Astrocyte of the cerebellum (primary cell): ENCODE results near the gene ESRP2.

Experiments
- DNase-seq: peaks from one replicate; pipeline ENCODE4 v3.0.0-alpha.2; 2011; ENCODE audit warnings: low read depth
- H3K4me3 ChIP-seq: 2 replicates; pipeline ENCODE4 v1.5.1; 2011; ENCODE audit warnings: mild to moderate bottlenecking, low read depth, low read length, moderate library complexity
- CTCF ChIP-seq: IDR thresholded peaks from 2 replicates; pipeline ENCODE4 v1.5.1; 2012; ENCODE audit warnings: low read length, low read depth, moderate library complexity, mild to moderate bottlenecking; ENCODE audit errors: missing control alignments
- in situ Hi-C: cut with HindIII; loops from 2 replicates; pipeline ENCODE4 v1.10.0; 2017; ENCODE audit warnings: low sequenced_read_pairs

ESRP2 gene

DNA sequence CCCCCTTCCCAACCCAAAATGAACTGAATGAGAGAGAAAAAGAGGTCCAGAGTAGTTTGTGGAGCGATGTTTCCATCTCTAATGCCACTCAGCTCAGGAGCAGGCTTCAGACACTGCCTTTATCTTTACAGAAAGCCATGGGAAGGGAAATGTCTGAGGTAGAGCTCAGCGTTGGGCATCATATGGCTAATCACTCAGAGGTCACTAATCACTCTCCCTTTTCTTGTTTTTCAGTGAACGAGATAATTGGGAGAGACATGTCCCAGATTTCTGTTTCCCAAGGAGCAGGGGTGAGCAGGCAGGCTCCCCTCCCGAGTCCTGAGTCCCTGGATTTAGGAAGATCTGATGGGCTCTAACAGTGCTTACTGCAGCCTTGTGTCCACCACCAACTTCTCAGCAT is 9.8 kb downstream of the ESRP2 start:
- in situ Hi-C loops, result no loop called here
- no peak for DNase-seq
- no peak overlapping the region for H3K4me3 ChIP-seq
- no peak for TF ChIP-seq CTCF

DNA sequence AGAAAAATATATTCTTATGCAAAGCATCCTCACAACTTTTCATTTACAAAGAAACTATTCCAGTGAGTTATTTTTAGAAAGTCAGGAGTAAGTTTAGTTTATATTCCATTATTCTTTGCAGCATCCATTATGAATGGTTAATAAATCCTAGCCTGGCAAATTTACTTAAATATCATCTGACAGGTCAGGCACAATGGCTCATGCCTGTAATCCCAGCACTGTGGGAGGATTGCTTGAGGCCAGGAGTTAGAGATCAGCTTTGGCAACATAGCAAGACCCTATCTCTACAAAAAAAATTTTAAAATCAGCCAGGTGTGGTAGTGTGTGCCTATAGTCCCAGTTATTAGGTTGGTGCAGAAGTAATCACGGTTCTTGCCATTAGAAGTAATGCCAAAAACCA is 12.9 kb downstream of the ESRP2 start:
- TF ChIP-seq CTCF, result no peak
- H3K4me3 ChIP-seq, result no peak overlapping the region
- in situ Hi-C loops, result no loop called here
- DNase-seq, result no peak

DNA sequence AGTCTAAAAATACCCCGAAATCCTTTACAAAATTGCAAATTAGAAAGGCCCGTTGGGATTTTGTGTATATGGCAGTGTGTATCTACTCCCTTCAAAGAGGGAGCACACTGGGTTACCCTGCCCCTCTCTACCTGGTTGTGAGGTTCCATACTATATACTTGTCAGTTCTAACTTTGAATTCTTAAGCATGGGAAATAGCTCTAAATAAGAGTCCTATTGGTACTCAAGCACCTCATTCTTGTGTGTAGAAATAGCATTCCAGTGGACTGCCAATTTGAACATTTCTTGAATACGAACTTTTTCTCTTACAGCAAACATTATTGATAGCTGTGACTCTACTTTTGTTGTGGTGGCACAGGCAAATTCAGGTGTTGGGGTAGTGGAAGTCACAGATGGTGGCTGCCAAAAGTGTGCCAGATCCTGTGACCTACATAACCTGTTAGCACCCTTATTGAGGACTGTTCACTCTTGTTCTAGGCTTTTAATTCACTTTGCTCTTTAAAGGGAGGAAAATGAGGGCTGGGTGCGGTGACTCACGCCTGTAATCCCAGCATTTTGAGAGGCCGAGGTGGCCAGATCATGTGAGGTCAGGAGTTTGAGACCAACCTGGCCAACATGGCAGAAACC is 16.1 kb downstream of the ESRP2 start:
- in situ Hi-C loops, result no loop called here
- no peak for TF ChIP-seq CTCF
- H3K4me3 ChIP-seq, result no peak overlapping the region
- DNase-seq, result no peak

DNA sequence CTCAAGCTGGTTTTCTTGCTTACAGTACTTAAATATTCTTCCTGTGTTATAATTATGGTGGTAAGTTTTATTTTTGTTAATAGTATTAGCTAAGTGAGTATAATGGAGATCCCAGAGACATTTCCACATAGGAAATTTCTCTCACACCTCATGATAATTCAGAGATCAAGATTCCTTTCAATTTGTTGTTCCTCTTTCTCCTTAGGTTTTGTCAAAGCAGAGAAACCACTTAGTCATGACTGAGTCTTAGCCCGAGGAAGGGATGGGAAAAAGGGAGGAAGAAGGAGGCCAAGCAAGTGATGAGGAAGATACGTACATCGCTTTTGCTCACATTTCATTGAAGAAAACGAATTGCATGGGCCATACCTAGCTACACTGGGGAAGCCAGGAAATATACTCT is 18.4 kb downstream of the ESRP2 start:
- H3K4me3 ChIP-seq, result no peak overlapping the region
- TF ChIP-seq CTCF, result no peak
- in situ Hi-C loops, result no loop called here
- no peak for DNase-seq

GRCh38 chr16:68216240-68216639 is 19.7 kb downstream of the ESRP2 start:
- no peak for DNase-seq
- in situ Hi-C loops, result no loop called here
- no peak overlapping the region for H3K4me3 ChIP-seq
- no peak for TF ChIP-seq CTCF

DNA sequence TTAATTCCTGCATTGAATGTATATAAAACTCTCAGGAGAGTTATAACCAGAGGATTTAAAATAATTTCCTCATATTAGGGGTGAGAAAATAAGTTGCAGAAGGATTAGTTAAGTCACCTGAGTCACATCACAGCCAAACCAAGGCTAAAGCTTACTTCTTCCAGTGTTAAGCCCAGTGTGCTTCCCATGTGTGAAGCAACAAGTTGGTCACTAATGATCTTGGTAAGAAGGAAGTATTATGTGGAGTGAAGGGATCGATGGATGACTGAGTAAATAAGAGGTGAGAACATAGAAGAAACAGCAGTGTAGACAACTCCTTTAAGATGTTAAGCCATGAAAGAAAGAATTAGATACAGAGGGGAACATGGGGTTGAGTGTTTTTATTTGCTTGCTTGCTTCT is 20.6 kb downstream of the ESRP2 start:
- TF ChIP-seq CTCF, result no peak
- no peak for DNase-seq
- in situ Hi-C loops, result no loop called here
- H3K4me3 ChIP-seq, result no peak overlapping the region
